HUES6 (cell line): ENCODE measurements around the gene AKT1.
"Not testable (repeated sequence)": the region's sequence is repeated elsewhere in the genome, so short reads cannot be mapped to it uniquely, and the experiment has no call there.

Experiments used
- H3K27ac ChIP-seq: 2 replicates; pipeline ENCODE4 v1.7.0; 2013; ENCODE audit warnings: low read depth, mild to moderate bottlenecking, low read length, inconsistent platforms
- H3K27me3 ChIP-seq: 2 replicates; pipeline ENCODE4 v1.6.1; 2013; ENCODE audit warnings: low read length; ENCODE audit not compliant: control insufficient read depth, insufficient read depth
- H3K36me3 ChIP-seq: 2 replicates; pipeline ENCODE4 v1.6.1; 2013; ENCODE audit warnings: low read length; ENCODE audit not compliant: control insufficient read depth, insufficient read depth
- H3K4me1 ChIP-seq: 2 replicates; pipeline ENCODE4 v1.6.1; 2013; ENCODE audit warnings: low read length; ENCODE audit not compliant: control insufficient read depth, insufficient read depth
- H3K4me3 ChIP-seq: 2 replicates; pipeline ENCODE4 v1.5.1; 2013; ENCODE audit warnings: low read depth, low read length
- H3K9ac ChIP-seq: one replicate; pipeline ENCODE4 v1.6.1; 2013; ENCODE audit warnings: mild to moderate bottlenecking, low read length
- H3K9me3 ChIP-seq: 2 replicates; pipeline ENCODE4 v1.6.1; 2013; ENCODE audit warnings: low read depth, low read length; ENCODE audit not compliant: control insufficient read depth, insufficient read depth

AKT1 gene

GRCh38 chr14:104794993-104795780, at the start of gene AKT1:
Gene AKT1 (minus strand): TSS chr14:104795748. CDS start chr14:104792643, 3,105 bp downstream.
- peak within 1 kb of the TSS; percentile 89 for H3K4me3 ChIP-seq
- peaks cover 45% of the 10 kb centered on the region for H3K4me1 ChIP-seq

GRCh38 chr14:104845033-104845666, 49.6 kb upstream of the AKT1 start:
- H3K36me3 ChIP-seq = no peaks in the 10 kb centered on the region
- peak overlapping the region; percentile 52 for H3K9ac ChIP-seq
- H3K9me3 ChIP-seq = no peaks in the 10 kb centered on the region
- peaks cover 15% of the 10 kb centered on the region for H3K4me1 ChIP-seq
- H3K27ac ChIP-seq = no peak overlapping the region
- peak overlapping the region; percentile 66; the same call in 1 of the 2 replicates for H3K4me3 ChIP-seq
- peaks cover 49% of the 10 kb centered on the region for H3K27me3 ChIP-seq

More at GRCh38 chr14:104794993-104795780, at the start of gene AKT1:
- Histone ChIP-seq H3K9me3 (no peaks in the 10 kb centered on the region), H3K36me3 (peaks cover 16% of the 10 kb centered on the region), H3K9ac (peak within 1 kb of the TSS; percentile 86), H3K27me3 (peaks cover 32% of the 10 kb centered on the region), H3K27ac (no peak within 1 kb of the TSS; the same call in 1 of the 2 replicates)

- Histone ChIP-seq H3K27me3 (peaks cover 48% of the 10 kb centered on the region), H3K36me3 (no peaks in the 10 kb centered on the region), H3K4me3 (peak overlapping the region; percentile 66), H3K9me3 (no peaks in the 10 kb centered on the region), H3K4me1 (peaks cover 15% of the 10 kb centered on the region), H3K27ac (no peak overlapping the region; the same call in 1 of the 2 replicates), H3K9ac (peak overlapping the region; percentile 52)
Observed at GRCh38 chr14:104844306-104845032, 48.9 kb upstream of the AKT1 start.

- Histone ChIP-seq H3K9ac (peak overlapping the region; percentile 61), H3K4me1 (peaks cover 15% of the 10 kb centered on the region), H3K4me3 (peak overlapping the region; percentile 66), H3K36me3 (no peaks in the 10 kb centered on the region), H3K27me3 (peaks cover 47% of the 10 kb centered on the region), H3K9me3 (no peaks in the 10 kb centered on the region), H3K27ac (peak overlapping the region; percentile 32; the same call in 1 of the 2 replicates)
Observed at GRCh38 chr14:104843442-104844305, 48.1 kb upstream of the AKT1 start.

- Histone ChIP-seq H3K27me3 (peaks cover 47% of the 10 kb centered on the region), H3K36me3 (no peaks in the 10 kb centered on the region), H3K27ac (no peak overlapping the region), H3K9me3 (no peaks in the 10 kb centered on the region), H3K4me1 (peaks cover 15% of the 10 kb centered on the region), H3K9ac (peak overlapping the region; percentile 61), H3K4me3 (peak overlapping the region; percentile 66)
Observed at GRCh38 chr14:104843006-104843405, 47.5 kb upstream of the AKT1 start.

GRCh38 chr14:104841730-104842129, 46.2 kb upstream of the AKT1 start:
- Histone ChIP-seq H3K9me3 (no peaks in the 10 kb centered on the region), H3K9ac (no peak overlapping the region), H3K27me3 (peaks cover 46% of the 10 kb centered on the region), H3K27ac (no peak overlapping the region), H3K4me1 (peaks cover 15% of the 10 kb centered on the region), H3K4me3 (no peak overlapping the region), H3K36me3 (no peaks in the 10 kb centered on the region)

- H3K36me3 ChIP-seq, H3K4me1 ChIP-seq, H3K9ac ChIP-seq, H3K27ac ChIP-seq, H3K4me3 ChIP-seq, H3K27me3 ChIP-seq, H3K9me3 ChIP-seq: not testable (repeated sequence)
Observed at GRCh38 chr14:104836171-104836935, 40.8 kb upstream of the AKT1 start.

GRCh38 chr14:104830781-104831180, 35.2 kb upstream of the AKT1 start:
- H3K27ac ChIP-seq = no peak overlapping the region
- no peak overlapping the region for H3K4me3 ChIP-seq
- H3K36me3 ChIP-seq = no peaks in the 10 kb centered on the region

GRCh38 chr14:104827177-104828055, 31.9 kb upstream of the AKT1 start:
- Histone ChIP-seq H3K4me1 (0 out of 2 replicates have a peak, but pooled peaks cover 2% of the 10 kb centered on the region), H3K27me3 (peaks cover 23% of the 10 kb centered on the region), H3K9me3 (peaks cover 6% of the 10 kb centered on the region; the same call in 1 of the 2 replicates), H3K36me3 (no peaks in the 10 kb centered on the region), H3K27ac (no peak overlapping the region), H3K4me3 (peak overlapping the region; percentile 64), H3K9ac (peak overlapping the region; percentile 31)

More at GRCh38 chr14:104830781-104831180, 35.2 kb upstream of the AKT1 start:
- peaks cover 8% of the 10 kb centered on the region for H3K27me3 ChIP-seq
- 0 out of 2 replicates have a peak, but pooled peaks cover 2% of the 10 kb centered on the region for H3K4me1 ChIP-seq
- no peak overlapping the region for H3K9ac ChIP-seq
- no peaks in the 10 kb centered on the region for H3K9me3 ChIP-seq
